ENCODE data around the gene ZBBX. TPM values are rescaled to one million over a fixed set of nuclear protein-coding genes. Genes with fewer than 3 reads are reported as not detected.

Gene ZBBX
- total and polyA plus RNA-seq, 5 donors from 2014 or later: not detected

GRCh38 chr3:167394003-167394402 is 13.9 kb upstream of the ZBBX start:
- ATAC-seq (ENCODE audit: low read depth in 2 of 2) (no peak), DNase-seq (no peak)
- Mint-ChIP-seq H3K4me1 (no peaks in the 10 kb centered on the region), H3K27me3 (no peaks in the 10 kb centered on the region), H3K4me3 (no peak overlapping the region), H3K36me3 (no peaks in the 10 kb centered on the region), H3K9me3 (peaks cover 0 to 7% (median 0%) of the 10 kb centered on the region in 7 donors), H3K27ac (no peak overlapping the region)
- H3K36me3 ChIP-seq (ENCODE audit: control insufficient read depth, insufficient read depth, low read length): no peaks in the 10 kb centered on the region
- H3K9me3 ChIP-seq (ENCODE audit: control insufficient read depth in 2 of 2, low read length in 2 of 2): no peaks in the 10 kb centered on the region
- H3K4me1 ChIP-seq (ENCODE audit: control insufficient read depth, insufficient read depth, low read length, poor library complexity, severe bottlenecking): no peaks in the 10 kb centered on the region
- H3K27me3 ChIP-seq (ENCODE audit: control insufficient read depth, insufficient read depth, low read length): no peaks in the 10 kb centered on the region
- no peak overlapping the region for H3K27ac ChIP-seq (ENCODE audit: insufficient read depth, low read length, poor library complexity, severe bottlenecking)
- H3K4me3 ChIP-seq (ENCODE audit: low read depth, low read length): no peak overlapping the region

DNA sequence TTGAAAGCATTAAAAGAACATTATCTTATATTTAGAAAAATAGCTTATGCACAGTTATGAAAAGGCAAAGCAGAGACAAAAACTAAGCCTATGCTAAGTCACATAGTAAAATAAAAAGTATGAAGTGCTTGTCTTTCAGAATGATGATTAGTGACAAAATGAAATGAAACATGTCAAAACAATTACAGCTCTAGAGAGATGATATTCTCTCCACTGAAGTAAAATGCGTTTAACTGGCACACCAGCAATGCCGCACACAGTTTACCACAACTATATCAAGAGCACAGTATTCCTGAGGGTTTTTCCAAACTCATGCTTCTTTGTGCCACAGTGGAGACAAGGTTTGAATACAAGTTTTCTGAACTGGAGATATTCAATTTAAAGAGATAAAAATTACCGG is 2.1 kb upstream of the ZBBX start:
- Histone ChIP-seq H3K36me3 (ENCODE audit: control insufficient read depth, insufficient read depth, low read length) (no peaks in the 10 kb centered on the region), H3K4me1 (ENCODE audit: control insufficient read depth, insufficient read depth, low read length, poor library complexity, severe bottlenecking) (peaks cover 7% of the 10 kb centered on the region), H3K9me3 (ENCODE audit: control insufficient read depth in 2 of 2, low read length in 2 of 2) (no peaks in the 10 kb centered on the region), H3K4me3 (ENCODE audit: low read depth, low read length) (no peak overlapping the region), H3K27ac (ENCODE audit: insufficient read depth, low read length, poor library complexity, severe bottlenecking) (no peak overlapping the region), H3K27me3 (ENCODE audit: control insufficient read depth, insufficient read depth, low read length) (no peaks in the 10 kb centered on the region)
- Mint-ChIP-seq H3K27me3 (peaks cover 6% of the 10 kb centered on the region), H3K27ac (no peak overlapping the region), H3K9me3 (peaks cover 0 to 1% (median 0%) of the 10 kb centered on the region in 7 donors), H3K4me1 (peaks cover 0 to 9% (median 8%) of the 10 kb centered on the region in 4 donors), H3K36me3 (no peaks in the 10 kb centered on the region), H3K4me3 (no peak overlapping the region)
- ATAC-seq (ENCODE audit: low read depth in 2 of 2): no peak
- no peak for DNase-seq

GRCh38 chr3:167375478-167375877 is 4.6 kb downstream of the ZBBX start:
- H3K4me3 Mint-ChIP-seq: no peak overlapping the region
- peaks cover 0 to 9% (median 5%) of the 10 kb centered on the region in 4 donors for H3K4me1 Mint-ChIP-seq
- Histone ChIP-seq H3K4me1 (ENCODE audit: control insufficient read depth, insufficient read depth, low read length, poor library complexity, severe bottlenecking) (peaks cover 7% of the 10 kb centered on the region), H3K27me3 (ENCODE audit: control insufficient read depth, insufficient read depth, low read length) (peaks cover 2% of the 10 kb centered on the region), H3K4me3 (ENCODE audit: low read depth, low read length) (no peak overlapping the region), H3K9me3 (ENCODE audit: control insufficient read depth in 2 of 2, low read length in 2 of 2) (no peaks in the 10 kb centered on the region), H3K36me3 (ENCODE audit: control insufficient read depth, insufficient read depth, low read length) (no peaks in the 10 kb centered on the region), H3K27ac (ENCODE audit: insufficient read depth, low read length, poor library complexity, severe bottlenecking) (no peak overlapping the region)
- peaks cover 6% of the 10 kb centered on the region for H3K27me3 Mint-ChIP-seq
- no peak for ATAC-seq (ENCODE audit: low read depth in 2 of 2)
- H3K27ac Mint-ChIP-seq: no peak overlapping the region
- no peaks in the 10 kb centered on the region for H3K36me3 Mint-ChIP-seq
- H3K9me3 Mint-ChIP-seq: peaks cover 0 to 3% (median 0%) of the 10 kb centered on the region in 7 donors
- DNase-seq: no peak

DNA sequence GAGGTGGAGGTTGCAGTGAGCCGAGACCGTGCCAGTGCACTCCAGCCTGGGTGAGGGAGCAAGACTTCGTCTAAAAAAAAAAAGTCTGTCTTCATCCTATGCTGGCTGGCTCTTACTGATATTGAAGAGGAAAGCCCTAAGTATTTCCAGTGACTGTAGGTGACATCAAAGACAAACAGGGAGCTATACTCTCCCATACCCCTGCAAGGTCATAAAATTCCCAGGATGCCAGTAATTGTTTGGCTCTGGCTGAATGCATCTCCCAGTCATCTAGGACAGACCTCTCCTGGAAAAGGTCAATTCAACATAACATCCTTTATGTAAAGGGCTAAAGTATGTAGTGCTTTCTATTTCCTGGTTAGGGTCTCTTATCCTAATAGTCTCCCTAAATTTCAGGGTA is 8.0 kb downstream of the ZBBX start:
- Histone ChIP-seq H3K27ac (ENCODE audit: insufficient read depth, low read length, poor library complexity, severe bottlenecking) (no peak overlapping the region), H3K27me3 (ENCODE audit: control insufficient read depth, insufficient read depth, low read length) (peaks cover 2% of the 10 kb centered on the region), H3K9me3 (ENCODE audit: control insufficient read depth in 2 of 2, low read length in 2 of 2) (no peaks in the 10 kb centered on the region), H3K36me3 (ENCODE audit: control insufficient read depth, insufficient read depth, low read length) (no peaks in the 10 kb centered on the region), H3K4me1 (ENCODE audit: control insufficient read depth, insufficient read depth, low read length, poor library complexity, severe bottlenecking) (no peaks in the 10 kb centered on the region), H3K4me3 (ENCODE audit: low read depth, low read length) (no peak overlapping the region)
- no peak for DNase-seq
- no peak for ATAC-seq (ENCODE audit: low read depth in 2 of 2)
- Mint-ChIP-seq H3K36me3 (no peaks in the 10 kb centered on the region), H3K4me1 (no peaks in the 10 kb centered on the region), H3K27me3 (no peaks in the 10 kb centered on the region), H3K27ac (no peak overlapping the region), H3K9me3 (peaks cover 0 to 3% (median 0%) of the 10 kb centered on the region in 7 donors), H3K4me3 (no peak overlapping the region)

DNA sequence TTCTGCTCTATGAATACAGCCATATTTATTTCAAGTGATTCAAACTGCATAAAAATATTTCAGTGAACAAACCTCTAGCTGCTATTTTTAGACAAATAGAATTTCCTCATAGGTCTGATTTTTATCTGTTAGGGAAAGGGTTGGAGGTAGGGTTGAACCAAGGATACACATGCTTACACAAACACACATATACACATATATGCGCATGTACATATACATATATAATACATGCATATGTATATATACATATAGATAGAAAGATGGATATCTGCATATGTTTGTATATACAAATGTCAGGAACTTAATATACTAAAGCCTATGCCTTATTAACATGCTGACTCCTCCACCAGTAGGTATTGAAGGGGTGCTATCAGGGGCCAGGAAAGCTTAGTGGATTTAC is 18.1 kb downstream of the ZBBX start:
- Histone ChIP-seq H3K9me3 (ENCODE audit: control insufficient read depth in 2 of 2, low read length in 2 of 2) (no peaks in the 10 kb centered on the region), H3K36me3 (ENCODE audit: control insufficient read depth, insufficient read depth, low read length) (no peaks in the 10 kb centered on the region)
- no peaks in the 10 kb centered on the region for H3K36me3 Mint-ChIP-seq

DNA sequence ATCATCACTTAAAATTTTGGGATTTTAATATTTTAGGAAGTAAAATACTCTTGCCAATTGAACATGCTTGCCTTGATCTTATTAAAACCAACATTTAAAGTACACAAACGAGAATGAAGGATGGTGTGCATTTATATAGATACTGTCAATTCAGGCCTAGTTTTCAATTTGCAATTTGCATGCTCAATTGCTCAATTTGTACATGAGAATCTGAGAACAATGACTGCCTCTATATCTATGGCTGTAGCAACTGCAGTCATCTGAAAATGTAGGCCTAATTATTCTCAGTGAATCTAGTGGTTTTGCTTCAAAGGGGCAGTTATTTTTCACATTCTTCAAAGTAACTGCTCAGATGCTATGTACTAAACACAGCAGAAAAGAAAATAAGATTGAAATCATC is 18.8 kb downstream of the ZBBX start:
- Histone ChIP-seq H3K4me3 (ENCODE audit: low read depth, low read length) (no peak overlapping the region), H3K27ac (ENCODE audit: insufficient read depth, low read length, poor library complexity, severe bottlenecking) (no peak overlapping the region), H3K27me3 (ENCODE audit: control insufficient read depth, insufficient read depth, low read length) (no peaks in the 10 kb centered on the region), H3K4me1 (ENCODE audit: control insufficient read depth, insufficient read depth, low read length, poor library complexity, severe bottlenecking) (no peaks in the 10 kb centered on the region), H3K9me3 (ENCODE audit: control insufficient read depth in 2 of 2, low read length in 2 of 2) (no peaks in the 10 kb centered on the region), H3K36me3 (ENCODE audit: control insufficient read depth, insufficient read depth, low read length) (no peaks in the 10 kb centered on the region)
- Mint-ChIP-seq H3K9me3 (peaks cover 0 to 11% (median 0%) of the 10 kb centered on the region in 7 donors), H3K27me3 (no peaks in the 10 kb centered on the region), H3K4me3 (no peak overlapping the region), H3K4me1 (no peaks in the 10 kb centered on the region), H3K36me3 (no peaks in the 10 kb centered on the region), H3K27ac (no peak overlapping the region)
- ATAC-seq (ENCODE audit: low read depth in 2 of 2): no peak
- DNase-seq: no peak

More for the DNA sequence above, 18.1 kb downstream of the ZBBX start:
- Histone ChIP-seq H3K27me3 (ENCODE audit: control insufficient read depth, insufficient read depth, low read length) (no peaks in the 10 kb centered on the region), H3K4me1 (ENCODE audit: control insufficient read depth, insufficient read depth, low read length, poor library complexity, severe bottlenecking) (no peaks in the 10 kb centered on the region), H3K27ac (ENCODE audit: insufficient read depth, low read length, poor library complexity, severe bottlenecking) (no peak overlapping the region), H3K4me3 (ENCODE audit: low read depth, low read length) (no peak overlapping the region)
- H3K9me3 Mint-ChIP-seq: peaks cover 0 to 8% (median 0%) of the 10 kb centered on the region in 7 donors
- H3K27me3 Mint-ChIP-seq: no peaks in the 10 kb centered on the region
- ATAC-seq (ENCODE audit: low read depth in 2 of 2) (no peak), DNase-seq (no peak)
- H3K4me1 Mint-ChIP-seq: no peaks in the 10 kb centered on the region
- H3K4me3 Mint-ChIP-seq: no peak overlapping the region
- H3K27ac Mint-ChIP-seq: peak overlapping the region in 1 of 3 donors; percentile 33

- H3K9me3 Mint-ChIP-seq: peaks cover 0 to 5% (median 0%) of the 10 kb centered on the region in 7 donors
- H3K27me3 Mint-ChIP-seq: no peaks in the 10 kb centered on the region
These were observed 24.7 kb downstream of the ZBBX start for GRCh38 chr3:167355446-167355845.

DNA sequence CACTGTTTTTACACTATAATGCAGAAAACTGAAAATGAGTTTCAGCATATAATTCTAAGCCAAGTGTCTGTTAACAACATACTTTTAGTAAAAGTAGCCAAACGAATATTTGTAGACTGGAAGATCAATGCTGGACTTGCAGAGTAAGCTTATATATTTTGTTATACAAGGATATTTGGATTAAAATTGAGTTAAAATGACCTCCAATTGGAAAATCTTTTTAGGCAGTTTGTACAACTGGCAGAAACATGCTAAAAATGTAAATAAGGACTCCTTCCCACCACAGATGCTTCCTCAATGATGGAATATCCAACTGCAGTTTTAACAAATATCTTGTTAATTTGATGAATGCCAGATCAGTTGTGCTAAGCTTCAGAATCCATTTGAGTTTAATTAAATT is 25.3 kb downstream of the ZBBX start:
- no peak for DNase-seq
- Mint-ChIP-seq H3K4me1 (no peaks in the 10 kb centered on the region), H3K27ac (no peak overlapping the region), H3K36me3 (no peaks in the 10 kb centered on the region), H3K4me3 (no peak overlapping the region), H3K9me3 (peaks cover 0 to 5% (median 0%) of the 10 kb centered on the region in 7 donors), H3K27me3 (no peaks in the 10 kb centered on the region)
- Histone ChIP-seq H3K27me3 (ENCODE audit: control insufficient read depth, insufficient read depth, low read length) (no peaks in the 10 kb centered on the region), H3K9me3 (ENCODE audit: control insufficient read depth in 2 of 2, low read length in 2 of 2) (no peaks in the 10 kb centered on the region), H3K36me3 (ENCODE audit: control insufficient read depth, insufficient read depth, low read length) (no peaks in the 10 kb centered on the region), H3K4me1 (ENCODE audit: control insufficient read depth, insufficient read depth, low read length, poor library complexity, severe bottlenecking) (no peaks in the 10 kb centered on the region), H3K4me3 (ENCODE audit: low read depth, low read length) (no peak overlapping the region), H3K27ac (ENCODE audit: insufficient read depth, low read length, poor library complexity, severe bottlenecking) (no peak overlapping the region)
- ATAC-seq (ENCODE audit: low read depth in 2 of 2): no peak

More at GRCh38 chr3:167355446-167355845, 24.7 kb downstream of the ZBBX start:
- H3K36me3 Mint-ChIP-seq: no peaks in the 10 kb centered on the region
- no peak overlapping the region for H3K27ac Mint-ChIP-seq
- H3K4me1 ChIP-seq (ENCODE audit: control insufficient read depth, insufficient read depth, low read length, poor library complexity, severe bottlenecking): no peaks in the 10 kb centered on the region
- H3K9me3 ChIP-seq (ENCODE audit: control insufficient read depth in 2 of 2, low read length in 2 of 2): no peaks in the 10 kb centered on the region
- no peak overlapping the region for H3K4me3 ChIP-seq (ENCODE audit: low read depth, low read length)
- H3K36me3 ChIP-seq (ENCODE audit: control insufficient read depth, insufficient read depth, low read length): no peaks in the 10 kb centered on the region
- no peak for ATAC-seq (ENCODE audit: low read depth in 2 of 2)
- no peaks in the 10 kb centered on the region for H3K27me3 ChIP-seq (ENCODE audit: control insufficient read depth, insufficient read depth, low read length)
- H3K4me1 Mint-ChIP-seq: no peaks in the 10 kb centered on the region
- no peak overlapping the region for H3K27ac ChIP-seq (ENCODE audit: insufficient read depth, low read length, poor library complexity, severe bottlenecking)
- no peak overlapping the region for H3K4me3 Mint-ChIP-seq
- DNase-seq: no peak

Data from CD4-positive, CD25-positive, alpha-beta regulatory T cell (primary cell).